Hematopoietic multipotent progenitor cell treated with erythropoietin and hydrocortisone succinate and interleukin-3 and kit ligand, for 15 days (in vitro differentiated cells): ENCODE data around the gene NCOA3.
A peak's percentile ranks its signal among the peaks of the same experiment; 100 is the strongest.
"Not testable (repeated sequence)": the region's sequence is repeated elsewhere in the genome, so short reads cannot be mapped to it uniquely, and the experiment has no call there.

Experiments used
- DNase-seq: peaks from one replicate; pipeline ENCODE4 v3.0.0-alpha.2; 2015; ENCODE audit warnings: low spot score

NCOA3 gene

DNA sequence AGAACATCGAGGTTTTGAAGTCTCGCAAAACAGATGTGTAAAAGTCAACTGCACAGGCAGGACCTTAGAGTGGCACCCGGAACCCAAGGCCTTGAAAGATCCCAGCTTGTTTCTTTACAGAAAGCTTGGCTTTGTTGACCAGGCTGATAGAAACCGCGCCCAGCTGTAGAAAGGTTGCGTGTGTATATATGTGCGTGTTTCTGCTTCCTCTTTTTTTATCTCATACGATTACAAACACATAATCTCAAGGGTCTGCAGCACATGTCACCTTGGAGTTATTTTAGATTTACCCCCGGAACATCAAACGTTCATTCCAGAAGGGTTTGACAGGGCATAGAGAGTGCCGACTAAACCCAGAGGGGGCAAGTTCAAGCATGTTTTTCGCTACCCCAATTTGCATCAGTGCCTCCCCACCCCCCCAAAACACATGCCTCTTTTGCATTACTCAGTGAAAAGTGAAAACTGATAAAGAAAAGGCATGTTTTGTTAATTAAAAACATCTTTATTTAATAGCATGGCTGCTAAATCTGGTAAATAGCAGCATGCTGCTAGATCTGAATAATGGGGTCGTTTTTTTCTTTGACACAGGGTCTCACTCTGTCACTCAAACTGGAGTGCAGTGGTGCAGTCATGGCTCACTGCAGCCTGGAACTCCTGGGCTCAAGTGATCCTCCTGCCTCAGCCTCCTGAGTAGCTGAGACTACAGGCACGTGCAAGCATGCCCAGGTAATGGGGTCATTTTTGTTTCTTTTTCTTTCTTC lies 33.2 kb upstream of the NCOA3 start:
- no peak for DNase-seq

DNA sequence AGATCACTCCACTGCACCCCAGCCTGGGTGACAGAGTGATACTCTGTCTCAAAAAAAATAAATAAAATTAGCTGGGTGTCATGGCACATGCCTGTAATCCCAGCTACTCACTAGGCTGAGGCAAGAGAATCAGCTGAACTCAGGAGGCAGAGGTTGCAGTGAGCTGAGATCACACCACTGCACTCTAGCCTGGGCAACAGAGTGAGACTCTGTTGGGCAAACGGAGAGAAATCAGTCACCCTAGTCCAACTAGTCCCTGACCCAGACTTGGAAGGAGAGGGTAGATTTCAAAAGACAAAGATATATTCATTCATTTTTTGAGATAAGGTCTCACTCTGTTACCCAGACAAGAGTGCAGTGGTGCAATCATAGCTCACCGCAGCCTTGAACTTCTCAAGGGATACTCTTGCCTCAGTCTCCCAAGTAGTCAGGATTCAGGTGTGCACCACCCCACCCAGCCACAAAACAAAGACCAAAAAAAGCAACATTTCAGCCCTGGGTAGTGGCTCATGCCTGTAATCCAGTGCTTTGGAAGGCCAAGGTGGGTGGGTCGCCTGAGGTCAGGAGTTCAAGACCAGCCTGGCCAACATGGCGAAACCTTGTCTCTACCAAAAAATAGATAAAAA lies 26.2 kb upstream of the NCOA3 start:
- DNase-seq: no peak

DNA sequence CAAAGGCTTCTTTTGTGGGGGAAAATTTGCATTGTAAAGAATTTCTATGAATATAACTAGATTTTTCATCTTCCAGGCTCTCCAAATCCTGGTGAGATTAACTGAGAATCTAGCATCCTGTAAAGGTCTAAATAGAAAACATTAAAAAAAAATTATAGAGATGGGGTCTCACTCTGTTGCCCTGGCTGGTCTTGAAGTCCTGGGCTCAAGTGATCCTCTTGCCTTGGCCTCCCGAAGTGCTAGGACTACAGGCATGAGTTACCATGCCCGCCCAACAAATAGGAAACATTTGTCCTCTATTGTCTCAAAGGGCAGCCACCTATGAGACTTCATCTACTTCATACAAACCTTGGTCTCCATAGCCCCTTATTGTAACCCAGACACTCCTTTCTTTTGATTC lies 25.2 kb upstream of the NCOA3 start:
- no peak for DNase-seq

DNA sequence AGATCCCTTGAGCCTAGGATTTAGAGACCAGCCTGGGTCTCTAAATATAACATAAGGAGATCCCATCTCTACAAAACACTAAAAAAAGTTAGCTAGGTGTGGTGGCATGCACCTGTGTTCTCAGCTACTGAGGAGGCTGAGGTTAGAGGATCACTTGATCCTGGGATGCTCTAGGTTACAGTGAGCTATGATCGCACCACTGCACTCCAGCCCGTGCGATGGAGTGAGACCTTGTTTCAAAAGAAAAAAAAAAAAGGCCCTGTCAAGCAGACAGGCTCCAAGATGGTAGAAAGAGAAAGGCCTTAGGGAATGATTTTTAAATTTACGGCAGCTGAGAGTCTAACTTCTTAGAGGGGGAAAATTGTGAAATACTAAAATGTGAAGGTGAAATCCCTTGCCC lies 22.6 kb upstream of the NCOA3 start:
- no peak for DNase-seq

DNA sequence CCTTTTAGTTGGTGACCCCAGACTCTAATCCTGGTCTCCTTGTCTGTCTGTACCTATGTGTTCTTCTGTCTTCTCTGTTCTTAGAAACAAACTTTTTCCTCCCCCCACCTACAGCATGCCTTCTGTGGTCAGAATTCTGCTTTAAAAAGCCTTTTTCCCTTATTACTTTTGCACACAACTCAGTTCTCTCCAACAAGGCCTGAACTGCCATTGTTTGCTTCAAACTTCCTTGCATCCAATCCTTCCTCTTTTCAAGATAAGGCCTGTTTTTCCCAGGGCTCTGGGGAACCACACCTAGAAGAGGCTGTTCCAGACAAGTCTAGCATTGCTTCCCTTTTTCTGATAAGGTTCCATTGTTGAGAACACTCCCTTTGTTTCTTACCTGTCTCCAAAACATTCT lies 22.2 kb upstream of the NCOA3 start:
- DNase-seq: no peak

DNA sequence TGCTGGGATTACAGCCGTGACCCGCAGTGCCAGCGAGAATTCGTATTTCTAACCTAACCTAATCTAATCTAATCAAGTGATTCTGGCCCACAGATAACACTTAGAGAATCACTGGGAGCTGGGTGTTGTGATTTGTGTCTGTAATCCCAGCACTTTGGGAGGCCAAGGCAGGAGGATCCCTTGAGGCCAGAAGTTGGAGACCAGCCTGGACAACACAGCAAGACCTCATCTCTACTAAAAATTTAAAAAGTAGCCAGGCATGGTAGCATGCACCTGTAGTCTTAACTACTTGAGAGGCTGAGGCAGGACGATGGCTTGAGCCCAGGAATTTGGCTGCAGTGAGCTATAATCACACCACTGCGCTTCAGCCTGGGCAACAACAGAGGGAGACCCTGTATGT lies 21.4 kb upstream of the NCOA3 start:
- DNase-seq: no peak

DNA sequence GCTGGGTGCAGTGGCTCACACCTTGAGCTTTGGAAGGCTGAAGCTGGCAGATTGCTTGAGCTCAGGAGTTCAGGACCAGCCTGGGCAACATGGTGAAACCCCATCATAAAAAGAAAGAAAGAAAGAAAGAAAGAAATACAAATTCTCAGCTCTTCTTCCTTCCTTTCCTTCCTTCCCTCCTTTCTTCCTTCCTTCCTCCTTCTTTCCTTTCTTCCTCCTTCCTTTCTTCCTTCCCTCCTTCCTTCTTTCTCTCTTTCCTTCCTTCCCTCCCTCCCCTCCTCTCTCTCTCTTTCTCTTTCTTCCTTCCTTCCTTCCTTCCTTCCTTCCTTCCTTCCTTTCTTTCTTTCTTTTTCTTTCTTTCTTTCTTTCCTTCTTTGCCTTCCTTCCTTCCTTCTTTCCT lies 21.0 kb upstream of the NCOA3 start:
- no peak for DNase-seq

DNA sequence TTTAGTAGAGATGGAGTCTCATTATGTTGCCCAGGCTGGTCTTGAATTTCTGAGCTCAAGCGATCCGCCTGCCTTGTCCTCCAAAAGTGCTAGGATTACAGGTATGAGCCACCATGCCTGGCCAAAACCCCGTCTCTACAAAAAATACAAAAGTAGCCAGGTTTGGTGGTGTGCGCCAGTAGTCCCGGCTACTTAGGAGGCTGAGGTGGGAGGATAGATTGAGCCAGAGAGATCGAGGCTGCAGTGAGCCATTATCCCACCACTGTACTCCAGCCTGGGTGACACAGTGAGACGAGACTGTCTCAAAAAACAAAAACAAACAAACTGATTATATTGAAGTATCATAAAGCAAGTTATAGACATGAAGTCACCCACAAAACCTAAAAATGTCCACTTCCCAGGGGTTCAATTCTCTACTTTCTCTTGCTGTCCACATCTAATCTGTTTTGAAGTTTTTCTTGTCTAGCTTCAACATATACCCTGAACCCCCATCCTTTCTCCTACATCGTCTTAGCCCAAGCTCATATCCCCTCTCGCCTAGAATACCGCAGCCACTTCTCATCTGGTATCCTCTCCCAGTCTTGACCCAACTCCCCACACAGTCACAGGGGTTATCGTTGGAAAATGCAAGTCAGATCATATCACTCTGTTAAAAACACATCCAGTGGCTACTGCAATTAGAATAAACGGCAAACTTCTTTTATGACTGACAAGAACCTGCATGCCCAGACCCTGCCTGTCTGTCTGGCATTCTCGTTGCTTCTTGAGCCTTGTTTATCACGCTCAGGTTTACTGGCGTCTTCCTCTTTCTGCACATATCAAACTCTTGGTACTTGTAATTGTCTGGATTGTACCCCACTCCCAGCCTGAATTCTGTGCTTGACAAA lies 20.1 kb upstream of the NCOA3 start:
- no peak for DNase-seq

DNA sequence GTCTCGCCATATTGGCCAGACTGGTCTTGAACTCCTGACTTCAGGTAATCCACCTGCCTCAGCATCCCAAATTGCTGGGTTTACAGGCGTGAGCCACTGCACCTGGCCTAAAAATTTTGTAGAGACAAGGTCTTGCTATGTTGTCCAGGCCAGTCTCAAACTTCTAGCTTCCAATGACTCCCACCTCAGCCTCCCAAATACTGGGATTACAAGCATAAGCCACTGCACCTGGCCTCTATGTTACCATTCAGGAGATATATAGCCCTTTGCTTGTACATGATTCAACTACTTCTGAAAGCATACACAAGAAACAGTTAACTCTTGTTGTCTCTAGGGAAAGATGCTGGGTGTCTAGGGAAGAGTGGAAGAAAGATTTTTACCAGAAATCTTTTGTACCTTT lies 19.0 kb upstream of the NCOA3 start:
- no peak for DNase-seq

DNA sequence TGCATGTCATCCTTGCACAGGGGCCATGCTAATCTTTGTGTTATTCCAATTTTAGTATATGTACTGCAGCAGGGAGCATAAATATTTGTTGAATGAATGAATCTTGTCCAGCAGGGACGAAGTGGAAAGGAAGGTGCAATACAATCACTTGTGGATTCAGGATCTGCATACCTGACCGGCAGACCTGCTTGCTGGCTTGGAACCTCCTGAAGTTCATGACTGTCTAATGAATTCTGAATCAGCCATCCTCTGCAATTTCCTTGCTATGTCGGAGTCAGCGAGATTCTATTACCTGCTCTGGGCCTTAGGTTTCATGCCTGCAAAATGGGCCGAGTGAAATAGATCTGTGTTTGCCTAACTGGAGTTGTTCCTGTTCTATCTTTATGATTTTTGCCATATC lies 17.4 kb upstream of the NCOA3 start:
- DNase-seq: no peak

DNA sequence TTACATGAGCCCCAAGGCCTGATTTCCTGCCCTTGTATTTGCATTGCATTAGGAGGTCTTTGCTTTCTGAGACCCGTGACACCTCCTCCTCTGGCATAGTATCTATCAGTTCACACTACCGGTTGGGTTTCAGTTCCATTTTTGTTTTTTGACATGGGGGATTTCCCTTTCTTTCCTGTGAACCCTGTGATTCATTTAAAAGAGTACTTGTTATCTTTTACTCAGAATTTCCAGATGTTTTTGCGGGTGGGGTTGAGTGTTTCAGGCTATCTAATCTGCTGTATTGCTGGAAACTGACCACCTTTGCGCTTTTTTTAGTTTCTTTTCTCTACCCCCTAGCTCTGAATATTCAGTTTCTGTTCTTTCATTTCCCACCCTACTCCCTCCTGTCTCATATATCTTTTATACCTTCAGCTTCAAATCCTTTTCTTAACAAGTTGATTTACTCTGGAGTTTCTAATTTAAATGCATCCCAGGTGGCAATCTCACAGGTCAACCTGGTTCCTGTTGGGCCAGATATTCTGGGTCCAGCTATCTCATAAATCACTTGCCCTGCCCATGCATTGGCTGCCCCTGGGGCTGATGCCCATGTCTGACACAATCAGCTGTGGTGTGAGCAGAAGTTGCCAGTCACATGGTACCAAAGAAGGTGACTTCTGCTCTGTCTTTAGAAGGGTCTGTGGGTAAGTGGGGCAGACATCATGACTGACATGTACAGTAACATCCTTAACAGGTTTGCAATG lies 14.3 kb upstream of the NCOA3 start:
- no peak for DNase-seq

DNA sequence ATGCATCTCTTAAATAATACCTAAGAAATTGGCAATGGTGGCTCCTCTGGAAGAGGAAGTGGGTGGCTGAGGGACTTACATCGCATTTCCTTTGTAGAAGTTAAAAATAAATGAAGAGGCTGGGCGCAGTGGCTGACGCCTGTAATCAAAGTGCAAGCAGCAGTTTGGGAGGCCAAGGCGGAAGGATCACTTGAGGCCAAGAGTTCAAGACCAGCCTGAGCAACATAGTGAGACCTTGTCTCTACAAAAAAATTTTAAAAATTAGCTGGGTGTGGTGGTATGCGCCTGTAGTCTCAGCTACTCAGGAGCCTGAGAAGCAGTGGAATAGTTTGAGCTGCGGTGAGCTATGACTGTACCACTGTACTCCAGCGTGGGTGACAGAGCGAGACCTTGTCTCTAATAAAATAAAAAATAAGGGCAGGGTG lies 12.2 kb upstream of the NCOA3 start:
- DNase-seq: no peak

DNA sequence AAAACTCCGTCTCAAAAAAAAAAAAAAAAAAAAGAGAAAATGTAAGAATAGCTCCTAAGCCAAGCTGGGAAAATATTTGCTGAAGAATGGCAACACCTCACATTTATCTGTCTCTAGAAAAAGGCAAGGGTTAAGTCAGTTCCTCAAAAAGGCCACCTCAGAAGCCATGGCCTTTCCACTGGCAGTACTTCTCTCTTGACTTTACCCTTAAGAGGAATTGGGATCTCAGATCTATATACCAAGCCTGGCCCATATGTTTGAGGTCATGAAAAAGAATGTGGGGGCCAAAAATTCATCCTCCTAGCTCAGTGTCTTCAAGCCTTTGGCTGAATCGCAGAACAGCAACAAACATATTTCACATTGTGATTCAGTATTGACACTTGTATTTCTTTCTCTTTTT lies 10.9 kb upstream of the NCOA3 start:
- no peak for DNase-seq

DNA sequence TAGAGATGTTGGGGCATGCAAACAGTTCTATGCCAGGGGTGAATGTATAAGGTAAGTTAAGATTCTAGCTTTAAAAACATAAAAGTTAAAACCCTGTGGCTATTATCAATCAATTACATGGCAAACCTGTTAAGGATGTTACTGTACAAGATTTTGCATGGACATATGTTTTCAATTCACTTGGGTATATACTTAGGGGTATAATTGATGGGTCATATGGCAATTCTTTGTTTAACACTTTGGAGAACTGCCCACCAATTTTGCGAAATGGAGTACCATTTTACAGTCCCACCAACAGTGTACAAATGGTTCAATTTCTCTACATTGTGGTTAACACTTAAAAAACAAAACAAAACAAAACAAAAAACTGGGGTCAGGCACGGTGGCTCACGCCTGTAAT lies 9.4 kb upstream of the NCOA3 start:
- no peak for DNase-seq

DNA sequence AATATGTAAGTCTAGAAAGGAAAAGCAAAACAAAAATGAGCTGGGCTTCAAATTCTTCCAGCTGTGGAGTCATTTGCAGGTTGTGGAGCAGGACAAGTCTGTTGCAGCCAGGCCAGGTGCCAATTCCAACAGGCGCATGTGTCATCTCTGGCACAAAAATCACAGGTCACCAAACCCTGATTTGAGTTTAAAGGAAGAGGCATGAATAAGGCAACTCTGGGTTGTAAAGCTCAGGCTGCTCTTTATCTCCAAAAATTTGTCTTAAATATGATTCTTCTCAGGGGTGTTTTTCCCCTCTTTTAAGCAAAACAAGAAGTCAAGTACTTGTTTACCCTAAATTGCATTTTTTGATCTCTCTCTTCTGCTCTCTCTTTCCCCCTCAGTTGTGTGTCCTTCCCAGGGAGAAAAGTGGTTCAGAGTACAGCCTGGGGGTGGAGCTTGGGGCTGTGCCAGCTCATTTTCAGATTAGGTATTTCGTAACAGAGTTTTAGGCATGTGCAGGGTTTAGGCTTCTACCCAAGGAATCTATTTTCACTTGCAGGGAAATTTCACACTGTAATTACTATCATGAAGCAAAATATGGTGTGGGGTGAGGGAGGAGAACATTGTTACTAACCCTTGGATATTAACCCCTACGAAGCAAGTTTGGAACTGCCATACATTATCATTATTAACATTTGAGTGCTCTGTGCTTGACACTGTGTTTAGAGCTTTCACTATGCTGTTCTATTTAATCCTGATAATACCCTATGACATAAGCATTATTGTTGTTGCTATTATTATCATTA lies 8.3 kb upstream of the NCOA3 start:
- DNase-seq: peak; percentile 58

DNA sequence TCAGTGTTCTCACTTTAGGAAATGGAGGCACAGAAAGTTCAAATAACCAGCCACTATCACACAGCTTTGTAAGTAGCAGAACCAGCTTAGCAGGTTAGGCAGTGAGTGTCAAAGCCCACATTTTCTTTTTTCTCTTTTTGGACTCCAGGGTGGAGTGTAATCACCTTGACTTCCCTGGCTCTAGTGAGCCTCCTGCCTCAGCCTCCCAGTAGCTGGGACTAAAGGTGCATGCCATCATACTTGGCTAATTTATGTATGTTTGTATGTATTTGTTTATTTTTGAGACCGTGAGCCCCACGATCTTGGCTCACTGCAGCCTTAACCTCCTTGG lies 7.8 kb upstream of the NCOA3 start:
- no peak for DNase-seq

DNA sequence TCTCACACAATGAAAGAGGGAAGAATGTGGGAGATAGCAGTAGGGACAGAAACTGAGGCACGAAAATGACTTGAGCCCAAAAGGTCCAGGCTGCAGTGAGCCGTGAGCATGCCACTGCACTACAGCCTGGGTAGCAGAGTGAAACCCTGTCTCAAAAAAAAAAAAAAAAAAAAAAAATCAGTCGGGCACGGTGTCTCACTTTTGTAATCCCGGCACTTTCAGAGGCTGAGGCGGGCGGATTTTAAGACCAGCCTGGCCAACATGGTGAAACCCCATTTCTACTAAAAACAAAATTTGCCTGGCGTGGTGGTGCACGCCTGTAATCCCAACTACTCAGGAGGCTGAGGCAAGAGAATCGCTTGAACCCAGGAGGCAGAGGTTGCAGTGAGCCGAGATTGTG lies 7.1 kb upstream of the NCOA3 start:
- DNase-seq: not testable (repeated sequence)

DNA sequence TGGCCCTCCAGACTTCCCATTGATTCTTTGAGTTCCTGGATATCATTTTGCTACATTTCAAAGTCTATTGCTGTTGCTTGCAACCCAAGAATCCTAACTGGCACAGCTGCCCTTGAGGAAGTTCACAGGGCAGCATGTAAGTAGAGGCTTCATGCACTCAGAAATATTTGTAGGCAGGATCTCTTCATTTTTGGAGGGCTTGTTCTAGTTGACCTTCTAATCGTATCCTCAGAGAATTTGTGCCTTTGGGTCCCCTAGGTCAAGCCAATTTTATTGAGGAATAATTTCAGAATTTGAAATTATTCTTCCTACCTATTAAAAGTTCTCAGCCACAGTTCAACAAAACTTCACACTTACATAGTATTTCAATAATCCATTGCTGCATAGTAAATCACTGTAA lies 5.6 kb upstream of the NCOA3 start:
- DNase-seq: no peak

DNA sequence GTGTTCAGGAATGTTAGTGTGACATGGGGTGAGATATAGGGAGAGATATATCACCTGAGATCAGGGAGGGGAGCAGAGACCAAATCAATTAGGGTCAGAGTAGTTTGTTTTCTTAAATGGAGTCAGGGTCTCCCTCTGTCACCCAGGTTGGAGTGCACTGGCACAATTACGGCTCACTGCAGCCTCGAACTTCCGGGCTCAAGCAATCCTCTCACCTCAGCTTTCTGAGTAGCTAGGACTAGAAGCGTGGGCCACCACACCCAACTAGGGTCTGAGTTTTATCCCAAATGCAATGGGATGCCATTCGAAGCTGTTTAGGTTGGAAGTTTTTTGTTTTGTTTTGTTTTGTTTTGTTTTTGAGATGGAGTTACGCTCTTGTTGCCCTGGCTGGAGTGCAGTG lies 3.1 kb upstream of the NCOA3 start:
- DNase-seq: no peak

DNA sequence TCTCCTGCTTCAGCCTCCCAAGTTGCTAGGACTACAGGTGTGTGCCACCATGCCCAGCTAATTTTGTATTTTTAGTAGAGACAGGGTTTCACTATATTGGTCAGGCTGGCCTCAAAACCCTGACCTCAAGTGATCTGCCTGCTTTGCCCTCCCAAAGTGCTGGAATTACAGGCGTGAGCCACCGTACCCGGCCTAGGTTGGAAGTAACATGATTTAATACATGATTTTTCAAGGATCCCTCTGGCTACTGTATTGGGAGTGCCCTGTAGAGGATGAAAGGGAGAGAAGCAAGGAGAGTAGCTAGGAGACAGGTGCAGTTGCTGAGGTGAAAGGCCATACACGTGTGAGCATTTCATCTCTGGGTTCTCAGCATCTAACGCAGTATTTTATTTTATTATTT lies 2.6 kb upstream of the NCOA3 start:
- no peak for DNase-seq

DNA sequence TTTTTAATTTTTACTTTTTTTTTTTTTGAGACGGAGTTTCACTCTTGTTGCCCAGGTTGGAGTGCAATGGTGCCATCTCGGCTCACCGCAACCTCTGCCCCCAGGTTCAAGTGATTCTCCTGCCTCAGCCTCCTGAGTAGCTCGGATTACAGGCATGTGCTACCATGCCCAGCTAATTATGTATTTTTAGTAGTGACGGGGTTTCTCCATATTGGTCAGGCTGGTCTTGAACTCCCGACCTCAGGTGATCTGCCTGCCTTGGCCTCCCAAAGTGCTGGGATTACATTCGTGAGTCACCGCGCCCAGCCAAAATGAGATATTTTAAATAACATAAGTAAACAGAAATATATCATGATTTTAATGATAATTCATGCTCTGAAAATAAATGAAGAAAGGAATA lies 1.6 kb upstream of the NCOA3 start:
- not testable (repeated sequence) for DNase-seq

DNA sequence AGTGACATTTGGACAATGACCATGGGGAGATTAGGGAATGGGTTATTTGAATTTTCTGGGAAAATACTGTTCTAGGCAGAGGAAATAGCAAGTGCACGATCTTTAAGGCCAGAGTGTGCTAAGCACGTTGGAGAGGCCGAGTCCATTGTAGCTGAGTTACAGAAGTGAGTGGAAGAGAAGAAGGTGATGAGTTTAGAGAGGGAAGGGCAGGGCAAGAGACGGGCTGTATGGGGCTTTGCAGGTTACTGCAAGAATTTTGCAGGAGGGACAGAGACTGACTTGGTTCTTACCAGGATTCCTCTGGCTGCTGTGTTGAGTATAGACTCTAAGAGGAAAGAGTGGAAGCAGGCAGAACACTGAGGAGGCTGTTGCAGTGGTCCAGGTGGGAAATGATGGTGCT lies 1.1 kb upstream of the NCOA3 start:
- no peak for DNase-seq
